ENCODE measurements around the gene ECI1. TPM values are rescaled to one million over a fixed set of nuclear protein-coding genes. Genes with fewer than 3 reads are reported as not detected.

The ECI1 gene
- total RNA-seq, 2 donors from 2014 or later: 124 to 128 TPM

Small RNA genes within 50 kb of the gene (microRNA-seq; reads per million reads assigned to microRNA genes)
- gene MIR3677 (0 to 0.54 reads per million in 2 donors), gene MIR4717 (0 reads per million in 2 donors)

Other genes starting within 250 kb of the ECI1 start
- 10 to 100 TPM; 14.7 to 22.9 TPM for gene ZNF598, start 241.8 kb downstream of the ECI1 start, total RNA-seq
- gene NPW, start 231.8 kb downstream of the ECI1 start, total RNA-seq: under 1 TPM in 1 of 2 donors, not detected in 1; 0.84 TPM
- 100 to 1,000 TPM; 164 to 242 TPM for gene NHERF2, start 224.7 kb downstream of the ECI1 start, total RNA-seq
- 10 to 100 TPM in 1 of 2 donors, 1 to 10 TPM in 1; 5.7 to 16.6 TPM for gene NTHL1, start 203.8 kb downstream of the ECI1 start, total RNA-seq
- 10 to 100 TPM; 54.3 to 73.4 TPM for gene TSC2, start 203.6 kb downstream of the ECI1 start, total RNA-seq
- gene PKD1, start 115.7 kb downstream of the ECI1 start, total RNA-seq: 100 to 1,000 TPM in 1 of 2 donors, 10 to 100 TPM in 1; 82.2 to 104 TPM
- under 1 TPM; 0.81 to 0.88 TPM for gene RAB26, start 103.0 kb downstream of the ECI1 start, total RNA-seq
- 10 to 100 TPM; 31.1 to 34.9 TPM for gene TRAF7, start 95.8 kb downstream of the ECI1 start, total RNA-seq
- gene CASKIN1, start 55.0 kb downstream of the ECI1 start, total RNA-seq: 1 to 10 TPM; 5.9 to 6.1 TPM
- gene MLST8, start 46.1 kb downstream of the ECI1 start, total RNA-seq: 10 to 100 TPM; 24.9 to 26.9 TPM
- 1 to 10 TPM; 5.7 to 5.9 TPM for gene BRICD5, start 40.7 kb downstream of the ECI1 start, total RNA-seq
- gene PGP, start 36.7 kb downstream of the ECI1 start, total RNA-seq: 10 to 100 TPM; 21.1 to 24.6 TPM
- gene E4F1, start 28.0 kb downstream of the ECI1 start, total RNA-seq: 10 to 100 TPM; 11.9 to 15.0 TPM
- under 1 TPM; 0.29 to 0.65 TPM for gene DNASE1L2, start 15.1 kb downstream of the ECI1 start, total RNA-seq
- gene RNPS1, start 16.5 kb upstream of the ECI1 start, total RNA-seq: 100 to 1,000 TPM in 1 of 2 donors, 10 to 100 TPM in 1; 98.8 to 120 TPM
- gene ABCA3, start 89.1 kb upstream of the ECI1 start, total RNA-seq: 10 to 100 TPM in 1 of 2 donors, 1 to 10 TPM in 1; 9.6 to 12.4 TPM
- 1 to 10 TPM; 1.6 to 2.1 TPM for gene CCNF, start 177.9 kb upstream of the ECI1 start, total RNA-seq
- gene TEDC2, start 208.5 kb upstream of the ECI1 start, total RNA-seq: 1 to 10 TPM in 1 of 2 donors, under 1 TPM in 1; 0.47 to 2.8 TPM
- gene NTN3, start 219.7 kb upstream of the ECI1 start, total RNA-seq: under 1 TPM; 0.39 to 0.65 TPM
- gene TBC1D24, start 223.5 kb upstream of the ECI1 start, total RNA-seq: 10 to 100 TPM in 1 of 2 donors, 1 to 10 TPM in 1; 9.8 to 15.1 TPM